GM12874 (cell line): ENCODE data around the gene GSTO1.
A peak's percentile ranks its signal among the peaks of the same experiment; 100 is the strongest.

Source experiments
- TF ChIP-seq, protein P1 (sequence below): IDR thresholded peaks from 2 replicates; pipeline ENCODE4 v1.5.1; 2011; ENCODE audit warnings: low read depth, mild to moderate bottlenecking, control low read depth, low read length, moderate library complexity; ENCODE audit not compliant: insufficient read depth

Gene GSTO1

DNA sequence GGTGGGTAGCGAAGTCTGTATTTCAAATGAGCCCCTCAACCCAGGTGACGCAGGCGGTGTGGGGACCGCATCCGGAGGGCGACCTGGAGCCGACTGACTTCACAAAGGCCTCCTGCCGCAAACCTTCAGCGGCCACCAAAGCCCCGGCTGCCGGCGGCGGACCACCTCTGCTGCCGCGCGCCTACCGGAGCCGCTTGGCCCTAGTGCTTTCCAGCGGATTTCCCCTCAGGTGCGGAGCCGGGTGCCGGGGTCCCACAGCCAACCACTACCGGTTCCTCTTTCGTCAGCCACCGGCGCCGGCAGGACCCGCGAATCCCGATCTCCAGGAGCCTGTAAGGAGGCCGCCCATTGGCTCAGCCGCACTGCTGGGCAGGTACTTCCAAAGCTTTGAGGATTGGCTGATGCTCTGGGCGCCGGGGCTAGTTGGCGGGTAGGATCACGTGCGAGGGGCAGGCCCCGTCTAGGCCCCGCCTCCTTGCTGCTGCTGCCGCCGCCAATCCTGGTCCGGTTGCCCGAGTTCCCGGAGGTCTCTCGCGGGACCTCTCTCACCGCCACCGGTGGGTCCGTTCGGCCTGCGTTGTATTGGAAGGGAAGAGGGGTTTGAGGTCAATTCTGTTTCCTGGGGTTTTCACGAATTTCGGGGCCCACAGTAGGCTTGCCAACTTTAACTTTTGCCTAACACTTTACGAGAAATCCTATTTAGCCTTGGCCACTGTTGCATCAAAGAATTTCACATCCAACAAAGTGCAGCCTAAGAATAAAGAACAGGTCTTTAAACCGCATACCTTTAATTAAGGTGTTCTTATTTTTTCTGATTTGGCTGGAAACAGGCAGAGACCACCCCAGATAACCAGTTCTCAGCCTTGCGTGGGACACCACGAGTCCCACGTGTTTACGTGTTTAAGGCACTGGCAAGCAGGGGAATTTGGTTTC lies 14.3 kb downstream of the GSTO1 start, which contains the start of gene GSTO2:
GSTO2 (plus strand) TSS at position 472 of the 933 bp plus-strand sequence. CDS start 5,732 bp downstream, outside the sequence.
- TF ChIP-seq, protein P1, sequence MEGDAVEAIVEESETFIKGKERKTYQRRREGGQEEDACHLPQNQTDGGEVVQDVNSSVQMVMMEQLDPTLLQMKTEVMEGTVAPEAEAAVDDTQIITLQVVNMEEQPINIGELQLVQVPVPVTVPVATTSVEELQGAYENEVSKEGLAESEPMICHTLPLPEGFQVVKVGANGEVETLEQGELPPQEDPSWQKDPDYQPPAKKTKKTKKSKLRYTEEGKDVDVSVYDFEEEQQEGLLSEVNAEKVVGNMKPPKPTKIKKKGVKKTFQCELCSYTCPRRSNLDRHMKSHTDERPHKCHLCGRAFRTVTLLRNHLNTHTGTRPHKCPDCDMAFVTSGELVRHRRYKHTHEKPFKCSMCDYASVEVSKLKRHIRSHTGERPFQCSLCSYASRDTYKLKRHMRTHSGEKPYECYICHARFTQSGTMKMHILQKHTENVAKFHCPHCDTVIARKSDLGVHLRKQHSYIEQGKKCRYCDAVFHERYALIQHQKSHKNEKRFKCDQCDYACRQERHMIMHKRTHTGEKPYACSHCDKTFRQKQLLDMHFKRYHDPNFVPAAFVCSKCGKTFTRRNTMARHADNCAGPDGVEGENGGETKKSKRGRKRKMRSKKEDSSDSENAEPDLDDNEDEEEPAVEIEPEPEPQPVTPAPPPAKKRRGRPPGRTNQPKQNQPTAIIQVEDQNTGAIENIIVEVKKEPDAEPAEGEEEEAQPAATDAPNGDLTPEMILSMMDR, result no peak

DNA sequence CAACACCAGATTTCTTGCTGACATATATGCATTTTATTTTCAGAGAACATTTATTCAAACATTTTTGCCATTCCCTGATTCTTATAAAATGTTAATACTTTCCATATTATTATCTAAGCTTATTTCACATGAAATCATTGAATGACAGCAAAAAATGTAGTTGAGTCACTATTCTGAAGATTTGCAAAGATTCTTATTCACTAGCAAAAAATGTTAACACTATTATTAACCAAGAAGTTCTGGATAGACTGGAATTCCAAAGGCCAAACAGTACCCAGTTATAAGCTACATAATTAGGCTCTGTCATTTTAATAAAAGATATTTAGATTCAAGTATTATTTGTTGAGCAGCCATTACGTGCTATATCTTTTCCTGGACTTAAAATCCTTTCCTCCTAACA lies 18.6 kb downstream of the GSTO1 start:
- TF ChIP-seq, protein P1, result no peak

GRCh38 chr10:104273899-104274575 lies 19.3 kb downstream of the GSTO1 start:
- TF ChIP-seq, protein P1, result no peak

DNA sequence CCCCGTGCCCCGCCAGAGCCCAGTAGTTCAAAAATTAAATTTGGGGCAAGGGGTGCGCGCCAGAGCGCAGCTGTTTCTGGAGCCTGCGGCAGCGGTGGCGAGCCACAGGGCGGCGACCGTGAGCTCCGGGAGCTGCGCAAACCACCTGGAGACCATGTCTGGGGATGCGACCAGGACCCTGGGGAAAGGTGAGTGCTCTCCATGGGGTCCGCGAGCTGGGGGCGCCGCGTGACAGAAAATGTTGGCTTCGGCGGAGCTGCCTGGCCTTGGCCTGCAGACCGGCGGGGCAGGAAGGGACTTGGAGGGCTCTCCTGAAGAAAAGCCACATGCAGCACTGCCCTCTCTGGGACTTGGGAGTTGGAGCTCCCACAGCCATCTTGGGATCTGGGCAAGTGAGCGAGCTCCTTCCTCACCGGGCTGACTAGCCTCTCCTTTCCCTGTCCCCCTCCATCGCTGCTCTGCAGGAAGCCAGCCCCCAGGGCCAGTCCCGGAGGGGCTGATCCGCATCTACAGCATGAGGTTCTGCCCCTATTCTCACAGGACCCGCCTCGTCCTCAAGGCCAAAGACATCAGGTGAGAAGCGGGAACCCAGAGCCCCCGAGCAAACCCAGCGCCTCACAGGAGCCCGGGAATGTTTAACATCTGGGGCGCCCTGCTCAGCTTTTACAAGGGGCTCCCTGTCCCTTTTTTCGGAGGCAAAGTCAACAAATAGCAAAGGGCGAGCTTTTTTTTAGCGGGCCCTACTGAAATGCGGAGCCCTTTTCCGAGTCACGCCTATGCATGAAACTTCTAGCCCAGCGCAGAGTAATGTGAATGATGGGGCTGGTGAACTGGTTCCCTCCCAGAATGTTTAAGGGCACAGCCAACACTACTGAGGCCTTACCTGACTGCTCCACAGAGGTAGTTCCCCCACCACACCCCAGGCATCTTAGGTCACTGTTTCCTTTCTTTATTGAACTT lies 20.4 kb downstream of the GSTO1 start:
- TF ChIP-seq, protein P1, result peak; percentile 93

DNA sequence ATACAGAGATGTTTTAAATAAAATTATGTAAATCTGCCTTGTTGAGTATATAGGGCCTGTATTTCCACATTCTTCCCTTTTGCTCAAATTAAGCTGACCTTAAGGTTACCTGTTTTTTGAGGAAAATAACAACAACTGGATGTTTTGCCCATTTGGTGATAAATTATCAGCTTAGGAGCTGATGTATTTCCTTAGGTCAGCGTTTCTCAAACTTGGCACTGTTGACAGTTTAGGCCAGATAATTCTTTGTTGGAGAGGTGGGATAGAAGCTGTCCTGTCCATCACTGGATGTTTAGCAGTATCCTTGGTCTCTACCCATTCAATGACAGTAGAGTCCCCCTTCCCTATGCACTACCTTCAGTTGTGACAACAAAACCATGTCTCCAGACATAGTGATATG lies 21.5 kb downstream of the GSTO1 start:
- TF ChIP-seq, protein P1, result no peak

DNA sequence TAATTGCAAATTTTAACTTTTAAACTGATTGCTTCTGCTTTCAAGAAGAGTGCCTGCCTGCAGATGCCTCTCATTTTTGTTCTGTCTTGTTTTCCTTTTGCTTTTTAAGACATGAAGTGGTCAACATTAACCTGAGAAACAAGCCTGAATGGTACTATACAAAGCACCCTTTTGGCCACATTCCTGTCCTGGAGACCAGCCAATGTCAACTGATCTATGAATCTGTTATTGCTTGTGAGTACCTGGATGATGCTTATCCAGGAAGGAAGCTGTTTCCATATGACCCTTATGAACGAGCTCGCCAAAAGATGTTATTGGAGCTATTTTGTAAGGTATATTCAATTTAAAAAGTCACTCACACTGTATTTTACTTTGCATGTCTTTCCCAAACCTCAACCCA lies 23.1 kb downstream of the GSTO1 start:
- TF ChIP-seq, protein P1, result no peak
